ENCODE results near the gene RNF11. TPM values are rescaled to one million over a fixed set of nuclear protein-coding genes. Genes with fewer than 3 reads are reported as not detected.

Gene RNF11
- total RNA-seq, 2 experiments from 2014 or later = 27.5 to 29.0 TPM

DNA sequence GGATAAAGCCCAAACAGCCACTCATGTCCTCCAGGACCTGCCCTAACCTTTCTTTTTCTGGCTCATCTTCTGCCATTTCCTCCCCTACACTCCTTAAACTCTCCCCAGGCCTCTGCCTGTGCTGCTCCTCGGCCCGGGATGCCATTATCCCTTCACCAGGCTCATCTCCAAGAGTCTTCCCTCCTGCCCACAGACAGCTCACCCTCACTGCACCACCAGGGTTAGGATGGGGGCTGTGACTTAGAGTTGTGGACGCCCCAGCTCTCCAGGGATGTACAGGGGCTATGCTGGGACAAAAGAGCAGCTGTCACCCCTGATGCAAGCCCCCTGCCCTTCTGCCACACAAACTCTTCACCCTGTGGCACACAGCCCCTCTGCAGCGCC, 62.2 kb downstream of the RNF11 start:
- Mint-ChIP-seq H3K4me1 (ENCODE audit: low read depth) (peaks cover 44% of the 10 kb centered on the region), H3K27me3 (ENCODE audit: low read depth) (no peaks in the 10 kb centered on the region), H3K9me3 (ENCODE audit: insufficient read depth) (no peaks in the 10 kb centered on the region), H3K36me3 (ENCODE audit: low read depth) (no peaks in the 10 kb centered on the region), H3K27ac (no peak overlapping the region), H3K4me3 (no peak overlapping the region)
- ChIA-PET POLR2A (no interaction called here), CTCF (interaction anchor here (2.7 kb wide), 1 partner anchor 11 kb away, joined by 29 read pairs; no protein-coding TSS in a partner anchor)
- DNase-seq (no peak), ATAC-seq (no peak)

- CTCF ChIA-PET = interaction anchor here (1.1 kb wide), 1 partner anchor 12 kb away, joined by 3 read pairs; no protein-coding TSS in a partner anchor
- POLR2A ChIA-PET = no interaction called here
These were observed 63.3 kb downstream of the RNF11 start for GRCh38 chr1:51299185-51299885.

DNA sequence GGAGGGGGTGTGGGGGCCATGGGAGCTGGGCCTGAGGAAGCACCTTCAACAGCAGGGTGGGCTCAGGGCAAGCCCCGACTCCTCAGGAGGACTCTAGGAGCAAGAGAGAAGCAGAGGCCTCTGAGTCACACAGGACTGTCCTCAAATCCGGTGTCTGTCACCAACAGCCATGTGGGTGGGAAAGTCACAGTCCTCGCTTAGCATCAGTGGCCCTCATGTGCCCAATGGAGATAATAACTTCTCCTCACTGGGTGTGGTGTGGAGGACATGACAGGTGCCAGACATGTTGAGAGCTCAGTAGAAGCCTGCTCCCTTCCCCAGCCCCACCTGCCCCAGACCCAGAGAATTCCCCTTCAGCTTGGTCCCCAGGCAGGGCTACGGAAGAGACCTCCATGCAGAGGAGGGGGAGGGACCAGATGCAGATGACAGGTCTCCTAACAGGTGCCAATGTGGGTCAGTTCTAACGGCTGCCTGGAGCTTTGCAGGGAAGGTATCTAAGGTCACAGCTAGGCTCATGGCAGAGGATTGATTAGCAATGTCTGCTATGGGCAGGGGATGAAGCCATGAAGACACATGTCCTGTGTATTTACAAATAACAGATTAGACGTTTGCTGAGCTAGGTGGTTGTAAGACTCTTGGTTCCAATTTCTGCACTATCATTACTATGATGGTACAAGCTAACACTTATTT, 64.1 kb downstream of the RNF11 start:
- ChIA-PET POLR2A (no interaction called here), CTCF (interaction anchor here (1.0 to 1.2 kb wide), 3 partner anchors 12 to 108 kb away, joined by 3 to 4 read pairs (median 3); no protein-coding TSS in a partner anchor)
- Mint-ChIP-seq H3K4me1 (ENCODE audit: low read depth) (peaks cover 39% of the 10 kb centered on the region), H3K27ac (no peak overlapping the region), H3K4me3 (no peak overlapping the region), H3K27me3 (ENCODE audit: low read depth) (no peaks in the 10 kb centered on the region), H3K36me3 (ENCODE audit: low read depth) (no peaks in the 10 kb centered on the region), H3K9me3 (ENCODE audit: insufficient read depth) (no peaks in the 10 kb centered on the region)
- ATAC-seq = no peak
- no peak for DNase-seq

More at GRCh38 chr1:51299185-51299885, 63.3 kb downstream of the RNF11 start:
- H3K36me3 Mint-ChIP-seq (ENCODE audit: low read depth) = no peaks in the 10 kb centered on the region
- H3K4me3 Mint-ChIP-seq = no peak overlapping the region
- no peaks in the 10 kb centered on the region for H3K27me3 Mint-ChIP-seq (ENCODE audit: low read depth)
- H3K4me1 Mint-ChIP-seq (ENCODE audit: low read depth) = peaks cover 46% of the 10 kb centered on the region
- no peaks in the 10 kb centered on the region for H3K9me3 Mint-ChIP-seq (ENCODE audit: insufficient read depth)
- no peak overlapping the region for H3K27ac Mint-ChIP-seq
- DNase-seq (no peak), ATAC-seq (no peak)

DNA sequence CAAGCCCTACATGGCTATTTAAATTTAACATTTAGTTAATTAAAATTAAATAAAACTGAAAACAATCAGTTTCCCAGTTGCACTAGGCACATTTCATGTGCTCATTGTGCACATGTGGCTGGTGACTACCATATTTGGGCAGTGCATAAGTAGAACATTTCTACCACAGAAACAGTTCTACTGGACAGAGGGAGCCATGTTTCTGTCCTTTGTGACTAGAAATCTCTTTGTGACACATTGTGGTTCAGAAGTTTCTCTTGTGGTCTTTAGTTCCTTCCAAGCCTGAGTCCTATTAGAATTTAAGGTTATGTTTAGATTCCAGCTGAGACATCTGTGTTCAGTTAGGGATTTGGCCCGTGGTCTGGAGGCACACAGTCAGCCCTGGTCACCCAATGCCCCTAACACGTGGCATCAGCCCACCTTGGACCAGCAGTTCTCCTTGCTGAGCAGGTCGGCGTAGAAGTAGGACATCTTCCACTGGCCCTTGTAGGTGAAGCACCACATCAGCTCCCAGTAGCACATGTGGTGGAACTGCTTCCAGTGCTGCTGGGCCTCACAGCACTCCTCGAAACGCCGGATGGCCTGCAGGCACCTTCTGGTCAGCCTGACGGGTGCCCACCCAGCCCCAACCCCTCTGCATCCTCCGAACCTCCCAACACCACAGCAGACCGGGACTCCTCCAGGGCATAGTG, 65.2 kb downstream of the RNF11 start:
- H3K36me3 Mint-ChIP-seq (ENCODE audit: low read depth) = no peaks in the 10 kb centered on the region
- H3K27ac Mint-ChIP-seq = no peak overlapping the region
- CTCF ChIA-PET = interaction anchor here (1.0 to 1.2 kb wide), 2 partner anchors 11 to 109 kb away, joined by 3 to 4 read pairs; no protein-coding TSS in a partner anchor

GRCh38 chr1:51301844-51302162, 65.7 kb downstream of the RNF11 start:
- H3K9me3 Mint-ChIP-seq (ENCODE audit: insufficient read depth) = no peaks in the 10 kb centered on the region
- ATAC-seq (no peak), DNase-seq (no peak)
- H3K36me3 Mint-ChIP-seq (ENCODE audit: low read depth) = no peaks in the 10 kb centered on the region
- H3K27ac Mint-ChIP-seq = no peak overlapping the region
- ChIA-PET CTCF (interaction anchor here (1.0 kb wide), 1 partner anchor 11 kb away, joined by 3 read pairs; no protein-coding TSS in a partner anchor), POLR2A (no interaction called here)
- H3K27me3 Mint-ChIP-seq (ENCODE audit: low read depth) = no peaks in the 10 kb centered on the region
- H3K4me1 Mint-ChIP-seq (ENCODE audit: low read depth) = peaks cover 25% of the 10 kb centered on the region
- H3K4me3 Mint-ChIP-seq = no peak overlapping the region

More for the DNA sequence above, 65.2 kb downstream of the RNF11 start:
- Mint-ChIP-seq H3K4me3 (no peak overlapping the region), H3K27me3 (ENCODE audit: low read depth) (no peaks in the 10 kb centered on the region), H3K9me3 (ENCODE audit: insufficient read depth) (no peaks in the 10 kb centered on the region), H3K4me1 (ENCODE audit: low read depth) (peaks cover 30% of the 10 kb centered on the region)
- DNase-seq = no peak
- no peak for ATAC-seq
- POLR2A ChIA-PET = no interaction called here

- DNase-seq = no peak
- ChIA-PET POLR2A (no interaction called here), CTCF (no interaction called here)
- no peaks in the 10 kb centered on the region for H3K36me3 Mint-ChIP-seq (ENCODE audit: low read depth)
- no peak overlapping the region for H3K27ac Mint-ChIP-seq
- H3K4me1 Mint-ChIP-seq (ENCODE audit: low read depth) = peaks cover 21% of the 10 kb centered on the region
- H3K27me3 Mint-ChIP-seq (ENCODE audit: low read depth) = no peaks in the 10 kb centered on the region
- H3K4me3 Mint-ChIP-seq = no peak overlapping the region
- no peaks in the 10 kb centered on the region for H3K9me3 Mint-ChIP-seq (ENCODE audit: insufficient read depth)
- ATAC-seq = no peak
These were observed 66.2 kb downstream of the RNF11 start for GRCh38 chr1:51302270-51302669.

- H3K27me3 Mint-ChIP-seq (ENCODE audit: low read depth) = no peaks in the 10 kb centered on the region
- CTCF ChIA-PET = no interaction called here
- POLR2A ChIA-PET = no interaction called here
- no peaks in the 10 kb centered on the region for H3K36me3 Mint-ChIP-seq (ENCODE audit: low read depth)
- H3K27ac Mint-ChIP-seq = no peak overlapping the region
- no peaks in the 10 kb centered on the region for H3K9me3 Mint-ChIP-seq (ENCODE audit: insufficient read depth)
- H3K4me3 Mint-ChIP-seq = no peak overlapping the region
- peaks cover 17% of the 10 kb centered on the region for H3K4me1 Mint-ChIP-seq (ENCODE audit: low read depth)
- DNase-seq = no peak
- ATAC-seq = no peak
These were observed 66.7 kb downstream of the RNF11 start for GRCh38 chr1:51302746-51303145.

DNA sequence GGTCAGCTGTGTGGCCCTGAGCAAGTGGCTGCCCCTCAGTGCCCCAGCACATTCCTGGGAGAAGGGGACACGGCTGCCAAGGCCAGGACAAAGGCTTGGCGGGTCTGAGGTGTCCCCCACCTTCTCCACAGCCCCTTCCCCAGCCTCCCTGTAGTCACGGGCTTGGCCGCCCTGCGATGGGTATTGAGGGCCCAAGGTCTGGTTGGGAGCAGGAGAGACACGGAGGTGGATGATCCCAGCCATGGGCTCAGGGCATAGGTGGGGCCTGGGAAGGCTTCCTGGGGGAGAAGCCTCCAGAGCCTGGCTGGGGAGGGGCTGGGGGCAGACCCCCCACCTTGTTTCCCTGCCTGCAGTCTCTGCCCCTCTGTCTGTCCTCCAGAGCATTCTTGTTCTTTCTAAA, 67.2 kb downstream of the RNF11 start:
- H3K9me3 Mint-ChIP-seq (ENCODE audit: insufficient read depth) = no peaks in the 10 kb centered on the region
- peaks cover 17% of the 10 kb centered on the region for H3K4me1 Mint-ChIP-seq (ENCODE audit: low read depth)
- ATAC-seq (peak; percentile 30), DNase-seq (no peak)
- no peaks in the 10 kb centered on the region for H3K36me3 Mint-ChIP-seq (ENCODE audit: low read depth)
- no peak overlapping the region for H3K4me3 Mint-ChIP-seq
- no peak overlapping the region for H3K27ac Mint-ChIP-seq
- CTCF ChIA-PET = interaction anchor here (0.6 kb wide), 1 partner anchor 169 kb away, joined by 5 read pairs; no protein-coding TSS in a partner anchor
- POLR2A ChIA-PET = no interaction called here
- no peaks in the 10 kb centered on the region for H3K27me3 Mint-ChIP-seq (ENCODE audit: low read depth)

GRCh38 chr1:51303751-51304251, 67.7 kb downstream of the RNF11 start:
- DNase-seq (no peak), ATAC-seq (no peak)
- Mint-ChIP-seq H3K4me1 (ENCODE audit: low read depth) (peaks cover 15% of the 10 kb centered on the region), H3K9me3 (ENCODE audit: insufficient read depth) (no peaks in the 10 kb centered on the region), H3K36me3 (ENCODE audit: low read depth) (no peaks in the 10 kb centered on the region), H3K27me3 (ENCODE audit: low read depth) (no peaks in the 10 kb centered on the region), H3K27ac (peak overlapping the region; percentile 49), H3K4me3 (no peak overlapping the region)
- ChIA-PET POLR2A (no interaction called here), CTCF (interaction anchor here (0.6 kb wide), 1 partner anchor 170 kb away, joined by 5 read pairs; no protein-coding TSS in a partner anchor)

DNA sequence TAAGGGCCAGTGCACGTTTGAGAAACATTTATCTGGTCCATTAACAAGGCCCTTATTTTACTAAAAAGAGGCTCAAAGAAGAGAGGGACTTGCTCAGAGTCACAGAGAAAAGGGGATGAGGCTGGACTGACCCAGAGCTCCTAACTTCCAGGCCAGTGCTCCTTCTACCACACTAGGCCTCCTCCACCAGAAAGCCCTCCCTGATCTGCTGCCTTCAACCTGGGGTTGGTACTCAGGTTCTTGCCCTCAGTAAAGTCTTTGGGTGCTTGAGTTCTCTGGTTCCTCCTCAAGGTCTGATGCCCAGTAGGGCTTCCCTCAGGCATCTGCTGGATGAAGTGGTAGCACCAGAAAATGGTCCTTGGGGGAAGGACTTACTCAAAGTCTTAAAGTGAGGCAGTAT, 68.3 kb downstream of the RNF11 start:
- ChIA-PET CTCF (no interaction called here), POLR2A (no interaction called here)
- no peak for ATAC-seq
- no peak overlapping the region for H3K27ac Mint-ChIP-seq
- no peaks in the 10 kb centered on the region for H3K27me3 Mint-ChIP-seq (ENCODE audit: low read depth)
- no peaks in the 10 kb centered on the region for H3K36me3 Mint-ChIP-seq (ENCODE audit: low read depth)
- DNase-seq = no peak
- H3K9me3 Mint-ChIP-seq (ENCODE audit: insufficient read depth) = no peaks in the 10 kb centered on the region
- no peak overlapping the region for H3K4me3 Mint-ChIP-seq
- peaks cover 15% of the 10 kb centered on the region for H3K4me1 Mint-ChIP-seq (ENCODE audit: low read depth)

GRCh38 chr1:51305371-51305823, 69.3 kb downstream of the RNF11 start:
- no peaks in the 10 kb centered on the region for H3K27me3 Mint-ChIP-seq (ENCODE audit: low read depth)
- POLR2A ChIA-PET = interaction anchor here (1.1 kb wide), 1 partner anchor 9 kb away, joined by 6 read pairs; no protein-coding TSS in a partner anchor
- CTCF ChIA-PET = interaction anchor here (3.8 kb wide), 1 partner anchor 9 kb away, joined by 31 read pairs; no protein-coding TSS in a partner anchor

More at GRCh38 chr1:51305371-51305823, 69.3 kb downstream of the RNF11 start:
- Mint-ChIP-seq H3K36me3 (ENCODE audit: low read depth) (no peaks in the 10 kb centered on the region), H3K4me3 (no peak overlapping the region), H3K4me1 (ENCODE audit: low read depth) (peaks cover 12% of the 10 kb centered on the region), H3K27ac (no peak overlapping the region), H3K9me3 (ENCODE audit: insufficient read depth) (no peaks in the 10 kb centered on the region)
- DNase-seq (no peak), ATAC-seq (no peak)
